Trophoblast cell (in vitro differentiated cells and primary cell): ENCODE measurements around the gene SFMBT1.

Experiments used
- DNase-seq, 2 donors: peaks; one replicate each; pipeline ENCODE4 v3.0.0-alpha.2; 2016
- H2AFZ ChIP-seq: 2 replicates; pipeline ENCODE4 v1.6.1; 2013; ENCODE audit warnings: low read length, moderate library complexity, mild to moderate bottlenecking; ENCODE audit not compliant: insufficient read depth, poor library complexity
- H2AK5ac ChIP-seq: 2 replicates; pipeline ENCODE4 v1.6.1; 2013; ENCODE audit warnings: mild to moderate bottlenecking, low read length
- H2BK120ac ChIP-seq: 2 replicates; pipeline ENCODE4 v1.6.1; 2013; ENCODE audit warnings: low read length, mild to moderate bottlenecking, moderate library complexity; ENCODE audit not compliant: insufficient read depth, poor library complexity
- H2BK12ac ChIP-seq: 2 replicates; pipeline ENCODE4 v1.6.1; 2013; ENCODE audit warnings: mild to moderate bottlenecking, low read length, moderate library complexity
- H2BK5ac ChIP-seq: 2 replicates; pipeline ENCODE4 v1.6.1; 2013; ENCODE audit warnings: low read length, low read depth, moderate library complexity, mild to moderate bottlenecking; ENCODE audit not compliant: poor library complexity
- H3K14ac ChIP-seq: 2 replicates; pipeline ENCODE4 v1.6.1; 2013; ENCODE audit warnings: mild to moderate bottlenecking, low read length
- H3K18ac ChIP-seq: 2 replicates; pipeline ENCODE4 v1.6.1; 2013; ENCODE audit warnings: mild to moderate bottlenecking, low read length
- H3K23ac ChIP-seq: 2 replicates; pipeline ENCODE4 v1.6.1; 2013; ENCODE audit warnings: low read length
- H3K27ac ChIP-seq: 2 replicates; pipeline ENCODE4 v1.5.1; 2013; ENCODE audit warnings: low read depth, mild to moderate bottlenecking, inconsistent platforms, low read length, moderate library complexity
- H3K27me3 ChIP-seq: 2 replicates; pipeline ENCODE4 v1.6.1; 2013; ENCODE audit warnings: inconsistent platforms, mild to moderate bottlenecking, low read length, moderate library complexity; ENCODE audit not compliant: insufficient read depth
- H3K36me3 ChIP-seq, 2 experiments: 1 replicate in 1 of 2; 2 replicates in 1 of 2; pipeline ENCODE4 v1.6.1; 2013; ENCODE audit warnings: low read length in 2 of 2, mild to moderate bottlenecking in 2 of 2, moderate library complexity in 1 of 2; ENCODE audit not compliant: insufficient read depth in 2 of 2, control insufficient read depth in 1 of 2
- H3K4ac ChIP-seq: 2 replicates; pipeline ENCODE4 v1.6.1; 2013; ENCODE audit warnings: low read depth, mild to moderate bottlenecking, low read length, moderate library complexity
- H3K4me1 ChIP-seq, 2 experiments: 1 replicate in 1 of 2; 2 replicates in 1 of 2; pipeline ENCODE4 v1.6.1; 2013; ENCODE audit warnings: low read length in 2 of 2, mild to moderate bottlenecking in 2 of 2, moderate library complexity in 1 of 2; ENCODE audit not compliant: insufficient read depth in 2 of 2, control insufficient read depth in 1 of 2
- H3K4me2 ChIP-seq: 2 replicates; pipeline ENCODE4 v1.6.1; 2013; ENCODE audit warnings: inconsistent platforms, mild to moderate bottlenecking, low read length, moderate library complexity
- H3K4me3 ChIP-seq: 2 replicates; pipeline ENCODE4 v1.5.1; 2013; ENCODE audit warnings: mild to moderate bottlenecking, low read depth, low read length, inconsistent platforms
- H3K79me1 ChIP-seq: one replicate; pipeline ENCODE4 v1.6.1; 2013; ENCODE audit warnings: low read length
- H3K79me2 ChIP-seq: 2 replicates; pipeline ENCODE4 v1.6.1; 2013; ENCODE audit warnings: low read length, mild to moderate bottlenecking; ENCODE audit not compliant: control insufficient read depth, insufficient read depth, poor library complexity
- H3K9ac ChIP-seq: 2 replicates; pipeline ENCODE4 v1.6.1; 2013; ENCODE audit warnings: mild to moderate bottlenecking, low read length
- H3K9me3 ChIP-seq: 2 replicates; pipeline ENCODE4 v1.6.1; 2013; ENCODE audit warnings: low read depth, mild to moderate bottlenecking, control low read depth, inconsistent platforms, low read length; ENCODE audit not compliant: insufficient read depth
- H4K12ac ChIP-seq: 2 replicates; pipeline ENCODE4 v1.6.1; 2013; ENCODE audit warnings: low read depth, mild to moderate bottlenecking, low read length, moderate library complexity
- H4K8ac ChIP-seq: 2 replicates; pipeline ENCODE4 v1.6.1; 2013; ENCODE audit warnings: low read depth, mild to moderate bottlenecking, low read length, moderate library complexity
- H4K91ac ChIP-seq: one replicate; pipeline ENCODE4 v1.6.1; 2013; ENCODE audit warnings: low read depth, mild to moderate bottlenecking, low read length, moderate library complexity
- WGBS: extraction: QIAGEN DNeasy Blood & Tissue Kit; methylation state at CpG from one replicate; pipeline ENCODE4 v1.1.7; 2013; ENCODE audit warnings: missing lambda C conversion rate; ENCODE audit not compliant: insufficient read length, insufficient coverage; ENCODE audit errors: extremely low coverage; 5-methylcytosine and 5-hydroxymethylcytosine counted together

SFMBT1 gene

GRCh38 chr3:53075743-53076140, 29.9 kb upstream of the SFMBT1 start:
- WGBS, result no CpG with 5 or more reads among the region's 3 CpGs
- no peak for DNase-seq
- Histone ChIP-seq H2BK12ac (no peak overlapping the region), H3K9me3 (peaks cover 1% of the 10 kb centered on the region), H3K4me2 (no peak overlapping the region), H3K23ac (no peak overlapping the region), H2BK120ac (no peak overlapping the region), H2AFZ (no peak overlapping the region), H2AK5ac (no peak overlapping the region), H3K79me2 (no peaks in the 10 kb centered on the region), H3K18ac (no peak overlapping the region), H4K8ac (no peak overlapping the region), H4K12ac (no peak overlapping the region), H4K91ac (no peak overlapping the region), H3K36me3 (no peaks in the 10 kb centered on the region), H3K79me1 (no peaks in the 10 kb centered on the region), H3K27ac (no peak overlapping the region), H3K14ac (no peak overlapping the region), H3K4me3 (no peak overlapping the region), H2BK5ac (no peak overlapping the region), H3K4ac (no peak overlapping the region), H3K9ac (no peak overlapping the region), H3K4me1 (peaks cover 4 to 8% of the 10 kb centered on the region in 2 experiments), H3K27me3 (no peaks in the 10 kb centered on the region)

- no CpG with 5 or more reads among the region's 9 CpGs for WGBS
- H3K4ac ChIP-seq, result no peak overlapping the region
- H2BK12ac ChIP-seq, result no peak overlapping the region
- H3K4me2 ChIP-seq, result no peak overlapping the region
- no peak overlapping the region for H2AFZ ChIP-seq
- no peaks in the 10 kb centered on the region for H3K79me1 ChIP-seq
- H3K79me2 ChIP-seq, result no peaks in the 10 kb centered on the region
- peaks cover 1% of the 10 kb centered on the region for H3K9me3 ChIP-seq
- no peak overlapping the region for H2BK120ac ChIP-seq
- no peak overlapping the region for H4K8ac ChIP-seq
- no peak overlapping the region for H3K14ac ChIP-seq
- no peak overlapping the region for H3K23ac ChIP-seq
- H3K27me3 ChIP-seq, result no peaks in the 10 kb centered on the region
- H3K4me3 ChIP-seq, result no peak overlapping the region
- no peak overlapping the region for H3K18ac ChIP-seq
- no peak for DNase-seq
- H3K36me3 ChIP-seq, result no peaks in the 10 kb centered on the region
- no peak overlapping the region for H4K91ac ChIP-seq
- H2AK5ac ChIP-seq, result no peak overlapping the region
- H4K12ac ChIP-seq, result no peak overlapping the region
- H2BK5ac ChIP-seq, result no peak overlapping the region
- no peak overlapping the region for H3K27ac ChIP-seq
- H3K9ac ChIP-seq, result no peak overlapping the region
- H3K4me1 ChIP-seq, result peaks cover 4 to 8% of the 10 kb centered on the region in 2 experiments
Observed at GRCh38 chr3:53074761-53075742, 29.2 kb upstream of the SFMBT1 start.

- Histone ChIP-seq H2BK5ac (no peak overlapping the region), H3K79me1 (no peaks in the 10 kb centered on the region), H4K12ac (no peak overlapping the region), H3K18ac (no peak overlapping the region), H3K4ac (no peak overlapping the region), H3K14ac (no peak overlapping the region), H4K91ac (no peak overlapping the region), H2BK12ac (no peak overlapping the region), H3K4me3 (no peak overlapping the region), H3K9me3 (no peaks in the 10 kb centered on the region), H3K27me3 (no peaks in the 10 kb centered on the region), H3K36me3 (no peaks in the 10 kb centered on the region), H3K27ac (no peak overlapping the region), H3K23ac (no peak overlapping the region), H2AK5ac (no peak overlapping the region), H3K9ac (no peak overlapping the region), H2BK120ac (no peak overlapping the region), H3K4me2 (no peak overlapping the region), H2AFZ (no peak overlapping the region), H3K79me2 (no peaks in the 10 kb centered on the region), H4K8ac (no peak overlapping the region), H3K4me1 (peaks cover 4 to 8% of the 10 kb centered on the region in 2 experiments)
- WGBS, result no CpG with 5 or more reads among the region's 1 CpG
- no peak for DNase-seq
Observed at GRCh38 chr3:53074366-53074696, 28.5 kb upstream of the SFMBT1 start.

GRCh38 chr3:53073553-53074365, 27.9 kb upstream of the SFMBT1 start:
- no CpG with 5 or more reads among the region's 17 CpGs for WGBS
- no peaks in the 10 kb centered on the region for H3K27me3 ChIP-seq
- H2AFZ ChIP-seq, result no peak overlapping the region
- no peak overlapping the region for H3K4me3 ChIP-seq
- peaks cover 4 to 8% of the 10 kb centered on the region in 2 experiments for H3K4me1 ChIP-seq
- no peak overlapping the region for H3K27ac ChIP-seq
- H3K9me3 ChIP-seq, result no peaks in the 10 kb centered on the region
- H3K23ac ChIP-seq, result no peak overlapping the region
- H2AK5ac ChIP-seq, result no peak overlapping the region
- peak overlapping the region; percentile 64 for H3K4me2 ChIP-seq
- no peak overlapping the region for H4K12ac ChIP-seq
- no peak overlapping the region for H3K14ac ChIP-seq
- no peak overlapping the region for H4K8ac ChIP-seq
- H3K79me2 ChIP-seq, result no peaks in the 10 kb centered on the region
- no peaks in the 10 kb centered on the region for H3K36me3 ChIP-seq
- no peak for DNase-seq
- no peak overlapping the region for H2BK120ac ChIP-seq
- no peak overlapping the region for H2BK12ac ChIP-seq
- no peak overlapping the region for H2BK5ac ChIP-seq
- H4K91ac ChIP-seq, result no peak overlapping the region
- H3K4ac ChIP-seq, result no peak overlapping the region
- H3K18ac ChIP-seq, result no peak overlapping the region
- no peaks in the 10 kb centered on the region for H3K79me1 ChIP-seq
- no peak overlapping the region for H3K9ac ChIP-seq
